A549 (cell line): ENCODE results near the gene SLC25A40.

Experiments
- CBX8 ChIP-seq: fragments of 200-600 bp; sonication (generic); IDR thresholded peaks from 2 replicates; pipeline ENCODE4 v1.6.1; 2016
- EP300 ChIP-seq, 2 experiments: fragments of >200 bp; sonication (Bioruptor Twin); formaldehyde crosslinking; IDR thresholded peaks; 2 replicates in 1 of 2; 3 replicates in 1 of 2; pipeline ENCODE4 v1.6.1; 2016 to 2017
- ESRRA ChIP-seq: fragments of 150-350 bp; IDR thresholded peaks from 2 replicates; pipeline ENCODE4 v1.6.1; 2014; ENCODE audit warnings: mild to moderate bottlenecking, low read length, borderline replicate concordance
- FOSL2 ChIP-seq, 2 experiments: fragments of 450-650 bp in 1 of 2; fragments of >200 bp in 1 of 2; sonication (Bioruptor Twin) in 1 of 2; formaldehyde crosslinking; IDR thresholded peaks; 2 replicates each; pipeline versions ENCODE4 v1.5.0 to v1.6.1; 2016 to 2020; ENCODE audit warnings: mild to moderate bottlenecking in 1 of 2, moderate library complexity in 1 of 2
- HMGXB4 ChIP-seq: fragments of 250-450 bp; sonication (Bioruptor Pico); IDR thresholded peaks from 2 replicates; pipeline ENCODE4 v1.5.0; 2021; ENCODE audit warnings: mild to moderate bottlenecking, moderate library complexity, borderline replicate concordance
- JUN ChIP-seq, 2 experiments: fragments of >200 bp; sonication (Bioruptor Twin); formaldehyde crosslinking; IDR thresholded peaks; 2 replicates in 1 of 2; 3 replicates in 1 of 2; pipeline ENCODE4 v1.6.1; 2016 to 2017
- JUNB ChIP-seq: fragments of >200 bp; sonication (Bioruptor Twin); formaldehyde crosslinking; IDR thresholded peaks from 2 replicates; pipeline ENCODE4 v1.6.1; 2016
- KDM1A ChIP-seq: fragments of 200-600 bp; sonication (generic); IDR thresholded peaks from 2 replicates; pipeline ENCODE4 v1.6.1; 2016; ENCODE audit warnings: low read depth, mild to moderate bottlenecking
- MAZ ChIP-seq: fragments of 150-350 bp; IDR thresholded peaks from 2 replicates; pipeline ENCODE4 v1.6.1; 2014; ENCODE audit warnings: antibody characterized with exemption, low read depth, low read length, borderline replicate concordance
- NPAS2 ChIP-seq: fragments of 250-450 bp; sonication (Bioruptor Pico); IDR thresholded peaks from 2 replicates; pipeline ENCODE4 v1.8.0; 2022; ENCODE audit warnings: mild to moderate bottlenecking, moderate library complexity, borderline replicate concordance
- POLR2A ChIP-seq: IDR thresholded peaks from 2 replicates; pipeline ENCODE4 v1.6.1; 2012; ENCODE audit warnings: mild to moderate bottlenecking, low read length
- TF ChIP-seq, protein P1 (sequence below): fragments of >200 bp; sonication (Bioruptor Twin); formaldehyde crosslinking; IDR thresholded peaks from 3 replicates; pipeline ENCODE4 v1.5.1; 2016

DNA sequence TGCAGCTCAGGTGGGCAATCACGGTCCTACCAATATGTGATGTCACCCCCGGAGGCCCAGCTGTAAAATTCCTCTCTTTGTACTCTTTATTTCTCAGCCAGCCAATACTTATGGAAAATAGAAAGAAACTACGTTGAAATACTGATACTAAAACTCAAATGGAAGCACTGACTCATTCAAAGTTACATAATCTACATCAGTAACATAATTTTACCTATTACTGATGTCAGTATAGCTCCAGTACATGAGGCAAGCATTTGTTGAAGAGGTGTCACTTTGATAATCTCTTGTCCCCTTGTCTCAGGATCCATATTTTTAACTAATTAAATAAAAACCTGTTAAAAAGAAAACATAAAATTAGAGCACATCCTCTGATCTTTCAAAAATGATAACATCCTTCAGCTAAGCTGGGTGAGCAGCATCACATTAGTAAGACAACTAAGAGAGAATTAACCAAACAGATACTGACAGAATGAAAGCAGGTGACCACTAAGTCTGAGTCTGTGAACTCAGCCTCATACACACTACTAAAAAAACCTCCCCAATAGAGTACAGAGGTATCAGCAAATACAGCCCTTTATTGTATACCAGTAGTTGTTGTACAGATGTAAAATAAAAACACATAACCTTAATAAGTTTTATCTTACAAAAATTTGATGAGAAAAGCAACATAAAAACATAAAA is 17.6 kb downstream of the SLC25A40 start:
- no peak for TF ChIP-seq MAZ
- no peak for TF ChIP-seq JUNB
- no peak for TF ChIP-seq ESRRA
- TF ChIP-seq, protein P1, sequence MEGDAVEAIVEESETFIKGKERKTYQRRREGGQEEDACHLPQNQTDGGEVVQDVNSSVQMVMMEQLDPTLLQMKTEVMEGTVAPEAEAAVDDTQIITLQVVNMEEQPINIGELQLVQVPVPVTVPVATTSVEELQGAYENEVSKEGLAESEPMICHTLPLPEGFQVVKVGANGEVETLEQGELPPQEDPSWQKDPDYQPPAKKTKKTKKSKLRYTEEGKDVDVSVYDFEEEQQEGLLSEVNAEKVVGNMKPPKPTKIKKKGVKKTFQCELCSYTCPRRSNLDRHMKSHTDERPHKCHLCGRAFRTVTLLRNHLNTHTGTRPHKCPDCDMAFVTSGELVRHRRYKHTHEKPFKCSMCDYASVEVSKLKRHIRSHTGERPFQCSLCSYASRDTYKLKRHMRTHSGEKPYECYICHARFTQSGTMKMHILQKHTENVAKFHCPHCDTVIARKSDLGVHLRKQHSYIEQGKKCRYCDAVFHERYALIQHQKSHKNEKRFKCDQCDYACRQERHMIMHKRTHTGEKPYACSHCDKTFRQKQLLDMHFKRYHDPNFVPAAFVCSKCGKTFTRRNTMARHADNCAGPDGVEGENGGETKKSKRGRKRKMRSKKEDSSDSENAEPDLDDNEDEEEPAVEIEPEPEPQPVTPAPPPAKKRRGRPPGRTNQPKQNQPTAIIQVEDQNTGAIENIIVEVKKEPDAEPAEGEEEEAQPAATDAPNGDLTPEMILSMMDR = no peak
- TF ChIP-seq NPAS2 (CRISPR knock-in tag) = no peak
- no peak for TF ChIP-seq POLR2A
- TF ChIP-seq JUN (IDR thresholded peaks at IDR 0.05) = no peak
- no peak for TF ChIP-seq CBX8
- no peak for TF ChIP-seq HMGXB4 (CRISPR knock-in tag)
- TF ChIP-seq FOSL2 (IDR thresholded peaks at IDR 0.05) = no peak
- TF ChIP-seq FOSL2 (CRISPR knock-in tag; IDR thresholded peaks at IDR 0.05) = no peak
- no peak for TF ChIP-seq EP300 (IDR thresholded peaks at IDR 0.05)
- no peak for TF ChIP-seq KDM1A
